HepG2 (cell line): ENCODE data around the gene CBX2. TPM values are rescaled to one million over a fixed set of nuclear protein-coding genes. Genes with fewer than 3 reads are reported as not detected.
A peak's percentile ranks its signal among the peaks of the same experiment; 100 is the strongest.

Experiments used
- BCLAF1 ChIP-seq: fragments of 450-650 bp; IDR thresholded peaks from 2 replicates; pipeline ENCODE4 v1.6.1; 2017; ENCODE audit warnings: mild to moderate bottlenecking
- DMAP1 ChIP-seq: IDR thresholded peaks from 2 replicates; pipeline ENCODE4 v1.6.1; 2016
- HBP1 ChIP-seq: IDR thresholded peaks from 2 replicates; pipeline ENCODE4 v1.6.1; 2016; ENCODE audit warnings: low read depth, control low read depth
- MIER3 ChIP-seq: IDR thresholded peaks from 2 replicates; pipeline ENCODE4 v1.6.1; 2016; ENCODE audit warnings: missing compliant biosample characterization, borderline replicate concordance
- NPAS2 ChIP-seq: sonication (generic); formaldehyde crosslinking; IDR thresholded peaks from 2 replicates; pipeline ENCODE4 v1.8.0; 2022; ENCODE audit warnings: mild to moderate bottlenecking, missing genetic modification reagents, borderline replicate concordance
- SALL2 ChIP-seq: sonication (generic); formaldehyde crosslinking; IDR thresholded peaks from 2 replicates; pipeline ENCODE4 v1.8.1; 2023; ENCODE audit warnings: mild to moderate bottlenecking, missing genetic modification reagents, inconsistent platforms
- SIX4 ChIP-seq: sonication (generic); formaldehyde crosslinking; IDR thresholded peaks from 2 replicates; pipeline ENCODE4 v1.4.0; 2020; ENCODE audit warnings: missing genetic modification reagents
- SUZ12 ChIP-seq: fragments of 150-350 bp; IDR thresholded peaks from 2 replicates; pipeline ENCODE4 v1.6.1; 2014; ENCODE audit warnings: low read depth, low read length
- ZBED4 ChIP-seq: sonication (generic); formaldehyde crosslinking; IDR thresholded peaks from 2 replicates; pipeline ENCODE4 v1.4.0; 2020; ENCODE audit warnings: missing genetic modification reagents, borderline replicate concordance
- ZNF713 ChIP-seq: sonication (generic); formaldehyde crosslinking; IDR thresholded peaks from 2 replicates; pipeline ENCODE4 v1.4.0; 2020; ENCODE audit warnings: mild to moderate bottlenecking, missing genetic modification reagents
- polyA plus RNA-seq, 8 experiments: library from polyadenylated mRNA; depleted of rRNA in 3 of 8; stranded (reverse) in 7 of 8; unstranded in 1 of 8; fragments of >200 nt; fragmentation: Illumina TruSeq in 4 of 8; extraction: Trizol in 4 of 8; gene quantifications; 2 replicates each; pipeline versions ENCODE4 v1.2.1 to v1.2.3, GENCODE V29; 2011 to 2016; ENCODE audit warnings: low read depth in 4 of 8, missing spikeins in 1 of 8, mixed read lengths in 1 of 8; ENCODE audit not compliant: insufficient read depth in 1 of 8
- total RNA-seq, 5 experiments: library from RNA; depleted of rRNA; stranded (reverse); fragments of >200 nt; fragmentation: Illumina TruSeq; extraction: Trizol; gene quantifications; 2 replicates each; pipeline ENCODE4 v1.2.3, GENCODE V29; 2016; ENCODE audit warnings: low read depth in 1 of 5
- TF ChIP-seq, protein P1 (sequence below): sonication (generic); formaldehyde crosslinking; IDR thresholded peaks from 2 replicates; pipeline ENCODE4 v1.5.0; 2020; ENCODE audit warnings: mild to moderate bottlenecking, missing genetic modification reagents, borderline replicate concordance
- TF ChIP-seq, protein P2 (sequence below): sonication (generic); formaldehyde crosslinking; IDR thresholded peaks from 2 replicates; pipeline ENCODE4 v1.4.0; 2020; ENCODE audit warnings: missing genetic modification reagents
- TF ChIP-seq, protein P3 (sequence below): sonication (generic); formaldehyde crosslinking; IDR thresholded peaks from 2 replicates; pipeline ENCODE4 v1.5.1; 2020; ENCODE audit warnings: mild to moderate bottlenecking, missing genetic modification reagents, moderate library complexity

Gene CBX2
- total and polyA plus RNA-seq, 2 of the 13 experiments (the other 11 are each of a cell fraction or from before 2014, with no cell fraction given) = 14.5 to 31.1 TPM

DNA sequence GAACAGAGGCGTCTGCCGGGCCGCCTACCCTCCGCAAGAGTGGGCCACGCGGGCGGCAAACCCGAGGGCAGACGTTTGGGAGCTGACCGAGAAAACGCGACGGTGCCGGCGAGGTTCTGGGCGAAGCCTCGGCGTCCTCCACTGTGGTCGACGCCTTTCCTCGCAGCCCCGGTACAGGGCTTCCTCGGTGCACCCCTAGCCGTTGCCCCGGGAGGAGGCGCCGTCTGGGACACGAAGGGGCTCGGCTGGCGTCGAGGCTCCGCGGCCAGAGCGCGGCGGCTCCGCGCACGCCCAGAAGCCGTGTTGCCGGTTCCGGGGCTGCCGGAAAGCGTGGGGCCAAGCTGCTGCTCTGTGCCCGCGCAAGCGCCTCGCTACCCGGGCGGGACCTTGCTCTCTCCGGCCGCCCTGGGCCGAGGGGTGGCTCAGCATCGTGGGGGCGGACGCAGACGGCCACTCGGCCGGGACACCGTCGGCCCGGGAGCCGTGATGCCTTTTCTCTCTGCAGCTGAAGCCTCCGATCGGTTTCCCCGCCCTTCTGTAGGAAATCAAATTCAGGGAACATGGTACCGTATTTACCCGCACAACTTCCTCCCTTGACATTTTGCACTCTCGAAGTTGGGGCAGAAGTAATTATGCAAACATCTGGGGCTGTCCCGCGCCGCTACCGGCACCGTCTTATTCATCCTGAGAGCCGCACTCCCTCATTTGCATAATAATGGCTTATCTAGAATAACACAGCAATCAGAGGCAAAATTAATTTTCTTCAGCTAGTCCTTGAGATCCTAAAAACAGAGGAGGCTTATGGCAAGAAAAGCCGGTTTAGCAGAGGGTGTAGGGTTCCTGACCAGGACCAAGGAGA, 26.3 kb downstream of the CBX2 start (continued):
- TF ChIP-seq SALL2 (CRISPR knock-in tag) (peak; percentile 84), ZNF713 (CRISPR knock-in tag) (0 out of 2 replicates have a peak, but pooled peaks have one; percentile 65), ZBED4 (CRISPR knock-in tag) (peak; percentile 85), SUZ12 (no peak), MIER3 (CRISPR knock-in tag) (peak; percentile 66; the same call in 1 of the 2 replicates), HBP1 (CRISPR knock-in tag) (no peak), NPAS2 (CRISPR knock-in tag) (peak; percentile 84; the same call in 1 of the 2 replicates), DMAP1 (CRISPR knock-in tag) (peak; percentile 31; the same call in 1 of the 2 replicates), BCLAF1 (no peak), SIX4 (CRISPR knock-in tag) (no peak; the same call in 1 of the 2 replicates)
- TF ChIP-seq, protein P1, sequence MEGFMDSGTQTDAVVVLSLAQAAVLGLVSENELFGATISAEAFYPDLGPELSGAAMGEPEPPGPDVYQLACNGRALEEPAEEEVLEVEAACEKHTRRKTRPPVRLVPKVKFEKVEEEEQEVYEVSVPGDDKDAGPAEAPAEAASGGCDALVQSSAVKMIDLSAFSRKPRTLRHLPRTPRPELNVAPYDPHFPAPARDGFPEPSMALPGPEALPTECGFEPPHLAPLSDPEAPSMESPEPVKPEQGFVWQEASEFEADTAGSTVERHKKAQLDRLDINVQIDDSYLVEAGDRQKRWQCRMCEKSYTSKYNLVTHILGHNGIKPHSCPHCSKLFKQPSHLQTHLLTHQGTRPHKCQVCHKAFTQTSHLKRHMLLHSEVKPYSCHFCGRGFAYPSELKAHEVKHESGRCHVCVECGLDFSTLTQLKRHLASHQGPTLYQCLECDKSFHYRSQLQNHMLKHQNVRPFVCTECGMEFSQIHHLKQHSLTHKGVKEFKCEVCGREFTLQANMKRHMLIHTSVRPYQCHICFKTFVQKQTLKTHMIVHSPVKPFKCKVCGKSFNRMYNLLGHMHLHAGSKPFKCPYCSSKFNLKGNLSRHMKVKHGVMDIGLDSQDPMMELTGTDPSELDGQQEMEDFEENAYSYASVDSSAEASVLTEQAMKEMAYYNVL (CRISPR knock-in tag) = peak; percentile 71
- TF ChIP-seq, protein P2, sequence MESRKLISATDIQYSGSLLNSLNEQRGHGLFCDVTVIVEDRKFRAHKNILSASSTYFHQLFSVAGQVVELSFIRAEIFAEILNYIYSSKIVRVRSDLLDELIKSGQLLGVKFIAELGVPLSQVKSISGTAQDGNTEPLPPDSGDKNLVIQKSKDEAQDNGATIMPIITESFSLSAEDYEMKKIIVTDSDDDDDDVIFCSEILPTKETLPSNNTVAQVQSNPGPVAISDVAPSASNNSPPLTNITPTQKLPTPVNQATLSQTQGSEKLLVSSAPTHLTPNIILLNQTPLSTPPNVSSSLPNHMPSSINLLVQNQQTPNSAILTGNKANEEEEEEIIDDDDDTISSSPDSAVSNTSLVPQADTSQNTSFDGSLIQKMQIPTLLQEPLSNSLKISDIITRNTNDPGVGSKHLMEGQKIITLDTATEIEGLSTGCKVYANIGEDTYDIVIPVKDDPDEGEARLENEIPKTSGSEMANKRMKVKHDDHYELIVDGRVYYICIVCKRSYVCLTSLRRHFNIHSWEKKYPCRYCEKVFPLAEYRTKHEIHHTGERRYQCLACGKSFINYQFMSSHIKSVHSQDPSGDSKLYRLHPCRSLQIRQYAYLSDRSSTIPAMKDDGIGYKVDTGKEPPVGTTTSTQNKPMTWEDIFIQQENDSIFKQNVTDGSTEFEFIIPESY (CRISPR knock-in tag) = peak; percentile 51; the same call in 1 of the 2 replicates
- TF ChIP-seq, protein P3, sequence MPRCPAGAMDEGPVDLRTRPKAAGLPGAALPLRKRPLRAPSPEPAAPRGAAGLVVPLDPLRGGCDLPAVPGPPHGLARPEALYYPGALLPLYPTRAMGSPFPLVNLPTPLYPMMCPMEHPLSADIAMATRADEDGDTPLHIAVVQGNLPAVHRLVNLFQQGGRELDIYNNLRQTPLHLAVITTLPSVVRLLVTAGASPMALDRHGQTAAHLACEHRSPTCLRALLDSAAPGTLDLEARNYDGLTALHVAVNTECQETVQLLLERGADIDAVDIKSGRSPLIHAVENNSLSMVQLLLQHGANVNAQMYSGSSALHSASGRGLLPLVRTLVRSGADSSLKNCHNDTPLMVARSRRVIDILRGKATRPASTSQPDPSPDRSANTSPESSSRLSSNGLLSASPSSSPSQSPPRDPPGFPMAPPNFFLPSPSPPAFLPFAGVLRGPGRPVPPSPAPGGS (CRISPR knock-in tag) = peak; percentile 96
